AG08396 (cell line): ENCODE measurements around the gene ATP6V0D1.
A peak's percentile ranks its signal among the peaks of the same experiment; 100 is the strongest.
"Not testable (repeated sequence)": the region's sequence is repeated elsewhere in the genome, so short reads cannot be mapped to it uniquely, and the experiment has no call there.

Source experiments
- DNase-seq: peaks from one replicate; pipeline ENCODE4 v3.0.0; 2012; ENCODE audit warnings: low spot score, mixed read lengths

ATP6V0D1 gene

DNA sequence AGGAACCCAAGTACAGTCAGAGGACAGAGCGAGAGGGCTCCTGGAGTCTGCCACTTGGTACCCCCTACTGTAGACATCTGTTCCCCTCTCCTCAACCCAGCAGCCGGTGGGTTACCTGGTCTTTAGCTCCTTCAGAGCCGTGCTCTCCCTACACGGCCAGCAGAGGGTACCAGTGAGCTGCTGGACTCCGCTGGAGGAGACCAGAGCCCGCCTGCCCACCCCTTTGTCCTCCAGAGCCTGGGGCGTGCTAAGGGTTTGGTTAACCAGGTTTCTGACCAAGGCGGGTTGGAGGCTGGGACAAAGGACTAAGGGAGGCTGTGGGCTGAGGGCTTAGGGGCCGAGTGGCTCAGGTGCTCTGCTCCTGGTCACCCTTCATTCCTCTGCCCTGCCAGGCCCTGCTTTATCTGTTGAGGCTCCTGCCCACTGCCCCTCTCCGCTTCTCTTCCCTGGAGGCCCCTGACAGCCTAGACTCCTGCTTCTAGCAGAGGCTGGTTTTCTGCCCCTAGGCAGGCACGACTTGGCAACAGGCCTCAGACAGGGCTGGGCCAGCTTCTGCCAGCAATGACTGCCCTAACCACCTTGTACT is 52.7 kb downstream of the ATP6V0D1 start:
- peak; percentile 83 for DNase-seq

DNA sequence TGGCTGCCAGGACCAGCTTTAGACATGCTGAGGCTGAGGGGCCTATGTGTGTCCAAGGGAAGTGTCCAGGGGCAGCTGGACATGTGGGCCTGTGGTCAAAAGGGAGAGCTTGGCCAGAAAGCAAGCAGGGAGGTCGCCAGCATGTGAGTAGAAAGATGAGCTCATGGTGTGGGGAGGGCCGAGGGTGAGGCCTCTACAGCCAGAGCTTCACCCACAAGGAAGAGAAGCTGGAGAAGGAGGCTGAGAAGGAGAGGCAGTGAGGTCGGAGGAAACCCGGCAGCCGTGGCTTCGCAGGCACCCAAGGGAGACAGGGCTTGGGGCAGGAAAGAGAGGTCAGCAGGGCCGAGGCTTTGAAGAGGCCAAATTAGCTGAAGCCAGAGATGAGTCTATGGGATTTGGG is 54.0 kb downstream of the ATP6V0D1 start:
- no peak for DNase-seq

- DNase-seq = no peak
These were observed 54.9 kb downstream of the ATP6V0D1 start for GRCh38 chr16:67426022-67426421.

- DNase-seq = no peak
These were observed 55.4 kb downstream of the ATP6V0D1 start for GRCh38 chr16:67425580-67425979.

DNA sequence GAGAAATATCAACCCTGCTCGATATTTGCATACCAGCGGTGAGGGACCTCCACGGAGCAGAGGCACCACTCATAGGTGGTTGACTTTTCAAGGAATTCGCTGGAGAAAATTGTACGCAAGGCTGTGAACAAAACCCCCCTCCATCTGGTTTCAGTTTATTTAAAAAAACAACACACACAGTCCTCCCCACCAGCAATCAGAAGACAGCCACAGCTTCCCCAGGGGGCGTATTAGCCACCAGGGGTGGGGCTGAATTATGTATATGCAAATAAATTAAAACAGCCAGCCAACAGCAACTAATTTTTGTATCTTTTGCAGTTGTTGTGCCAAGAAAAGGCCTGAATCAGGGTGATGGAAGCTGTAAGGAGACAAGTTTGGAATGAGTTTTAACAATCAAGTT is 55.9 kb downstream of the ATP6V0D1 start:
- no peak for DNase-seq

- DNase-seq = no peak
These were observed 56.7 kb downstream of the ATP6V0D1 start for GRCh38 chr16:67424261-67424615.

DNA sequence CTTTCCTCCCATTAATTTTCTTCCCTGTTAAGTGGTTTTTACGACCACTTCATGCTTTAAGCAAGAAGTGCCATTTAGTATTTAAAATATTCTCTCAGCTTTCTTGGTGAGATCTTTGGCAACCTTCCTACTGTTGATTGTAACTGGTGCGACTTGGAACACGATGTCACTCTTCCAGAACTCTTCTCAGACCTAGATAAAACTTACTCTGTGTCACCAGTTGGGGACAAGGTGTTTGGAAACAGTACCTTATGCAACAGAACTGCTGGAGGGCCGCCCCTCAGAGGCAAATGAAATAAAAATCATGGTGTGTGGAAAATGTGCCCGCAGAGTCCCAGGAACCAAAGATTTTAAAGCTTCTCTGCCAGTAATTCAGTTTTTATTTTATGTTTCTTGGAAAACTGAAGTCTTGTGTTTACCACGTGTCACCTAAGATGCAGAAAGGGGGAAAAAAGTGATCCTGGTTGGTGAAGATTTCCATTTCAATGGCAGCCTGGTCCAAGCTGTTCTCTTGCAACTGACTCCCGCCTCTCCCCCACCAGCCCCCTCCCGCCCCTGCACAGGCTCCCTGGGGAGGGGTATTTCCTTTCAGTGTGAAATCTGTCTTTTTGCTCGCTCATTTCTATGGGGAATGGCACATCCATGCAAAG is 57.2 kb downstream of the ATP6V0D1 start:
- no peak for DNase-seq

- DNase-seq = no peak
These were observed 57.9 kb downstream of the ATP6V0D1 start for GRCh38 chr16:67423015-67423414.

DNA sequence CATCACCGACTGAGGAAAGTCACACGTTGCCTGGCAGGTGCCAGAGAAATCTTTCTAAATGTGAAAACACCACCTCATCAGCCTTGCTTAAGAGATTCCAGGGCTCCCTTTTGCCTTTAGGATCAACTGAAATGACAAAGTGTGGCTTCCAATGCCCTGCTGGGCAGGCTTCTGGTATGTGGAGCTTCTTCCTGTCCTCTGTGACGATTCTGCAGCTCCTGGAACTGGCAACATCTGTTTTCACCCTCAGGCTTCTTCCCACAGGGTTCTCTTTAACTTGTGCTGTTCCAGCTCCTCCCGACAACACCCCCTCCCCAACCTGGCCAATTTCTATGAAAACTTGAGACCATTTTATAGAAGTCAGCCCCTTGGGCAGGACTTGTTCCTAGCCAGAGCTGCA is 59.9 kb downstream of the ATP6V0D1 start:
- DNase-seq = no peak

DNA sequence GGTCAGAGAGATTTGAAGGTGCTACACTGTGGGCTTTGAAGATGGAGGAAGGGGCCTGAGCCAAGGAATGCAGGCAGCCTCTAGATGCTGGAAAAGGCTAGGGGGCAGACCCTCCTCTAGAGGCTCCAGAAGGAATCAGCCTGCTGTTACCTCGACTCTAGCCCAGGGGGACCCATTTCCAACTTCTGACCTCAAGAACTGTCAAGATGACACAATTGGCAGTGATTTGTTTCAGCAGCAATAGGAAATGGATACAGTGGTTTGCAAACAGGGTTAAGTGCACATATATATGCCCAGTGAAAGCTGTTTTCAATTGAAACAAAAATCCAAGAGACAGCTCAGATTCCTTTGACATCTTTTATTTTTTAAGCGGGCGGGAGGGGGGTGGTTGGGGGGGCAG is 61.0 kb downstream of the ATP6V0D1 start:
- DNase-seq = no peak

DNA sequence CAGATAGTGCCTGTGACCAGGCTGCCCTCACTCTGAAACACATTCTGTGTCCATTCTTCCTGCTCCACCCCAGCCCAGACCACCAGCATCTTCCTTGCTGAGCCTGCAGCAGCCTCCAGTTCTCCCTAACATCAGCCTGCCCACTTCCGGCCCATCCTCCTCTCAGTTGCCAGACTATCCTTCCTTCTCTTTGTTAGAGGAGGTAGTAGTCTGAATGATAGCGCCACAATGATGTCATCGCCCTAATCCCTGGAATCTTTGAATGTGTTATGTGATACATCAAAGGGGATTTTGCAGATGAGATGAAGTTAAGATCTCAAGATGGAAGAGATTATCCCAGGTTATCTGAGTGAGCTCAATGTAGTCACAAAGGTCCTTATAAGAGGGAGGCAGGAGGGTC is 61.5 kb downstream of the ATP6V0D1 start:
- DNase-seq = no peak

DNA sequence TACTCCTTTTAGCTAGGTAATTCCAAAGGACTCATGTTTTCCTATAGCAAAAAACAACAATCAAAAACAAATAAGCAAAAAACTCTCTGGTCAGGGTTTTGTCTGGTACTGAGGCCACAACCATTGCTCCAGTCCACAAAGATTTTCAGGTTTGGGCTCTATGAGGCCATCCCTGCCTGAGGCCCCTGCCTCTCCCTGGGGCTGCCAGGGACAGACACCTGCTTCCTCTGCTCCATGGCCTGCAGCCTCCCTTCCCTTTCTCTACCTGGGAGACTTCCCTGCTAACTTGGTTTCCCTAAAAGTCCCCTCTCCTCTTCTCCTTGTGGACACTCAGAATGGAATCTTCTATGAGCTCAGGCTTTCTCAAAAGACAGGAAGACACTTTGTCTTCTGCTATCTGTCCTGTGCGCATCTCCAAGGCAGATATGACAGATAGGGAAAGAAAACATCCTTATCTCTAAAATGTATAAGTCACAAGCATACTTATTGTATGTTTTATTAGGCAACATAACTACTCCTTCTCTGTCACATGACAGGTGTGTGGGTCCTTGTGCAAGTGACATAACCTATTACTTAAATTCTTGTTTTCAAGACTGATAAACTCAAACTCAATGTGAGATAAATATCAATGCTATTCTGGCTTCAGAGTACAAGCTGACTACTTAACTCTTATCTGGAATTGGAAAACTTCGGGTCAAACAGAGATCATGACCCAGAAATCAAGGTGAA is 63.5 kb downstream of the ATP6V0D1 start:
- no peak for DNase-seq

GRCh38 chr16:67415872-67416793 is 64.8 kb downstream of the ATP6V0D1 start, which contains the start of gene ZDHHC1:
Gene ZDHHC1 (minus strand): TSS chr16:67416477. CDS start chr16:67407775, 8,702 bp downstream.
- peak; percentile 95 for DNase-seq

DNA sequence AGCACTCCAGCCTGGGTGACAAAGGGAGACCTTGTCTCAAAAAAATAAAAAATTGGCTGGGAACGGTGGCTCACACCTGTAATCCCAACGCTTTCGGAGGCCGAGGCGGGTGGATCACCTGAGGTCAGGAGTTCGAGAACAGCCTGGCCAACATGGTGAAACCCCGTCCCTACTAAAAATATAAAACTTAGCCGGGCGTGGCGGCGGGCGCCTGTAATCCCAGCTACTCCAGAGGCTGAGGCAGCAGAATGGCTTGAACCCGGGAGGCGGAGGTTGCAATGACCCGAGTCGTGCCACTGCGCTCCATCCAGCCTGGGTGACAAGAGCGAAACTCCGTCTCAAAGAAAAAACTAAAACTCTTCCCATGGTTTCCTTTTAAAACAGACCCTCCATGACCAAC is 65.5 kb downstream of the ATP6V0D1 start:
- not testable (repeated sequence) for DNase-seq

GRCh38 chr16:67413978-67414911 is 66.7 kb downstream of the ATP6V0D1 start:
- DNase-seq = no peak

DNA sequence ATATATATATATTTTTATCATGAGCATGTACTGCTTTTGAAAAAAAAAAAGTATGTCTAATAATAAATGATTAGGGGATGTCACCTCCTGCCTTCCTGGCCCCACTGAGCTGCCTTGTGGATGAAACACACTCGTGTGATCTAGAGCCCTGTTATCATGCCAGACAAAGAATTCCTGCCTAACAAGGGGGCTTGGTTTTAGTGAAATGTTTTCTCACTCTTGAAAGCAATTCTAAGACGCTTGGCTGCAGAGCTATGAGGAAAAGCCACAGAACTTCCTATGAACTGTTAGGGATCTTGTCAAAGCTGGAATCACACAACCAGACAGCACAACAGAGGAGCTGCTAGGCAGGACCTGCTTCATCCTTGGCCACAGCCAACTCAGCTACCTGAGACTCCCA is 68.7 kb downstream of the ATP6V0D1 start:
- DNase-seq = no peak

DNA sequence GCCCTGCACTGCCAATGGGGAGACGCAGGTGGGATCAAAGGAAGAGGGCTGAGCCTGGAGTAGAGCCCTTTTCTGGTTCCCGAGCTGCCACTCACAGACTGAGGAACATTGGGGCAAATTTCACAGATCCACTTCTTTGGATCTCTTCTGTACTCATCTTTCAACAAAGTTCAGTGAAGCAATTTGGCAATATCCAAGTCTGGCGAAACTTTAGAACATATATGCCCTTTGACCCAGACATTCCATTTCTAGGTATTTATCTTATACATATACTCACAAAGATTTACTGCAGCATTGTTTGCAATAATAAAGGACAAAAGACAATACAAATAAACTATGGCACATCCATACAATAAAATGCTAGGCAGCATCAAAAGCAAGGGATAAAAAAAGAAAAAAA is 69.6 kb downstream of the ATP6V0D1 start:
- no peak for DNase-seq

GRCh38 chr16:67409631-67410030 is 71.3 kb downstream of the ATP6V0D1 start:
- no peak for DNase-seq

GRCh38 chr16:67407788-67408452 is 73.0 kb downstream of the ATP6V0D1 start:
- no peak for DNase-seq

DNA sequence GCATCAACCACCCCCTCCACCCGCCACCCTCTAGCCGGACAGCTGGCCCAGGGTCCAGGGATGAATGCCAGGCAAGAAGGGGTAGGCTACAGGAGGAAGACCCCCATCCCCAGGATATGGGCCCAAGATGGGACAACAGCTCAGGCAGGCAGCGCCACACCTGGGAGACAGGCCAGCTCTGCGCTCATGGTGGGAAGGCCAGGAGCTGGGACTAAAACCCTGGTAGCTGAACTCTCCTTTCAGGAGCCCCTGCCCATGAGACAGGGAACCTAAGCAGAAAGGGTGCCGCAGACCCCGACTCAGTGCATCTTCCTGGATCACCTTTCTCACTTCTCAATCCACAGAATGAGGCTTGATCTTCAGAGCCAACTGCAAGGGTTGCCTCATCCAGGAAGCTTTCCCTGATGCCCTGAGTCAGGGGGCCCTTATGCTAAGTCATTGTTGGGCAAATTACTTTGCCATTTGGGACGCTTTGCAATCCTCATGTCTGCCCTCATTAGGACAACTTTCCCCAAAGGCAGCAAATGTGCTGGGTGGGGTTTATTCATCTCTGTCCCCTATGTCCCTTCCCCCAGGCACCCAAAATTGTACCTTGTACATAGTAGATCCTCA is 73.7 kb downstream of the ATP6V0D1 start:
- no peak for DNase-seq
